MM.1S (cell line): ENCODE measurements around the gene SRSF8.
"Not testable (repeated sequence)": the region's sequence is repeated elsewhere in the genome, so short reads cannot be mapped to it uniquely, and the experiment has no call there.

Source experiments
- DNase-seq: peaks from one replicate; pipeline ENCODE4 v3.0.0-alpha.2; 2015
- H2AFZ ChIP-seq: fragments of 300-600 bp; sonication (generic); 2 replicates; pipeline ENCODE4 v1.6.0; 2016; ENCODE audit warnings: antibody characterized with exemption, low read length
- H3F3A ChIP-seq: fragments of 300-600 bp; sonication (generic); 2 replicates; pipeline ENCODE4 v1.6.1; 2016; ENCODE audit warnings: mild to moderate bottlenecking, antibody characterized with exemption, low read length, moderate library complexity, mixed read lengths; ENCODE audit not compliant: insufficient read depth
- H3K27ac ChIP-seq: fragments of 300-600 bp; sonication (generic); 2 replicates; pipeline ENCODE4 v1.5.1; 2016; ENCODE audit warnings: mild to moderate bottlenecking, low read length
- H3K27me3 ChIP-seq: fragments of 300-600 bp; sonication (generic); replicated peaks from 2 replicates; pipeline ENCODE4 v1.6.0; 2016; ENCODE audit warnings: low read length; ENCODE audit not compliant: insufficient read depth
- H3K36me3 ChIP-seq: fragments of 300-600 bp; sonication (generic); replicated peaks from 2 replicates; pipeline ENCODE4 v1.6.1; 2016; ENCODE audit warnings: mild to moderate bottlenecking, low read length, mixed read lengths; ENCODE audit not compliant: insufficient read depth
- H3K4me1 ChIP-seq: fragments of 300-600 bp; sonication (generic); 2 replicates; pipeline ENCODE4 v1.6.1; 2016; ENCODE audit warnings: low read length, mixed read lengths
- H3K4me2 ChIP-seq: fragments of 300-600 bp; sonication (generic); 2 replicates; pipeline ENCODE4 v1.6.0; 2016; ENCODE audit warnings: low read depth, low read length
- H3K4me3 ChIP-seq: fragments of 300-600 bp; sonication (generic); 2 replicates; pipeline ENCODE4 v1.5.1; 2016; ENCODE audit warnings: low read length, mixed read lengths
- H3K79me2 ChIP-seq: fragments of 300-600 bp; sonication (generic); 2 replicates; pipeline ENCODE4 v1.6.1; 2016; ENCODE audit warnings: mixed run types, low read length, mixed read lengths
- H3K9ac ChIP-seq: fragments of 300-600 bp; sonication (generic); 2 replicates; pipeline ENCODE4 v1.6.1; 2016; ENCODE audit warnings: low read length, mixed read lengths
- H3K9me2 ChIP-seq: fragments of 300-600 bp; sonication (generic); replicated peaks from 2 replicates; pipeline ENCODE4 v1.6.1; 2016; ENCODE audit warnings: mild to moderate bottlenecking, low read length, mixed read lengths; ENCODE audit not compliant: insufficient read depth
- H3K9me3 ChIP-seq: fragments of 300-600 bp; sonication (generic); replicated peaks from 2 replicates; pipeline ENCODE4 v1.6.1; 2016; ENCODE audit warnings: mild to moderate bottlenecking, low read length, mixed read lengths; ENCODE audit not compliant: insufficient read depth
- H4K20me1 ChIP-seq: fragments of 300-600 bp; sonication (generic); 2 replicates; pipeline ENCODE4 v1.6.1; 2016; ENCODE audit warnings: mild to moderate bottlenecking, low read length, moderate library complexity, mixed read lengths; ENCODE audit not compliant: insufficient read depth
- CTCF ChIP-seq: fragments of 300-600 bp; sonication (generic); IDR thresholded peaks from 2 replicates; pipeline ENCODE4 v1.5.1; 2016; ENCODE audit warnings: antibody characterized with exemption, low read length, mixed read lengths
- EZH2 ChIP-seq: fragments of 300-600 bp; sonication (generic); optimal IDR thresholded peaks from 2 replicates; pipeline ENCODE3; 2017; ENCODE audit warnings: low read depth, mild to moderate bottlenecking, antibody characterized with exemption, low read length, mixed read lengths
- EZH2phosphoT487 ChIP-seq: fragments of 300-600 bp; sonication (generic); IDR thresholded peaks from 2 replicates; pipeline ENCODE4 v1.6.1; 2018; ENCODE audit warnings: antibody characterized with exemption, low read length

The SRSF8 gene

DNA sequence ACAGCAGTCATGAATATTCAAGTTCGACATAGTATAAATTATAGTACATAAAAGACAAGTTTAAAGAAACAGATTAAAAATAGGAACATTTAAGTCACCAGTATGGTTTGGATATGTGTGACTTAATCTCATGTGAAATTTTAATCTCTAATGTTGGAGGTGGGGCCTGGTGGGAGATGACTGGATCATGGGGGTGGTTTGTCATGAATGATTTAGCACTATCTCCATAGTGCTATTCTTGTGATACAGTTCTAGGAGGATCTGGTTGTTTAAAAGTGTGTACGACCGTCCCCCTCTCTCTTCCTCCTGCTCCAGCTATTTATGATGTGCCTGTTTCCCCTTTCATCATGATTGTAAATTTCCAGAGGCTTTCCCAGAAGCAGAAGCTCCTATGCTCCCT is 38.4 kb upstream of the SRSF8 start:
- Histone ChIP-seq H3K36me3 (no peaks in the 10 kb centered on the region), H2AFZ (no peak overlapping the region), H4K20me1 (no peaks in the 10 kb centered on the region), H3K27me3 (no peaks in the 10 kb centered on the region), H3K9me3 (no peaks in the 10 kb centered on the region), H3K4me2 (no peak overlapping the region), H3K4me3 (no peak overlapping the region), H3K9ac (no peak overlapping the region), H3K4me1 (no peaks in the 10 kb centered on the region), H3F3A (no peaks in the 10 kb centered on the region), H3K27ac (no peak overlapping the region), H3K79me2 (no peaks in the 10 kb centered on the region), H3K9me2 (no peaks in the 10 kb centered on the region)
- TF ChIP-seq EZH2 (no peak), CTCF (no peak), EZH2phosphoT487 (no peak)
- no peak for DNase-seq

DNA sequence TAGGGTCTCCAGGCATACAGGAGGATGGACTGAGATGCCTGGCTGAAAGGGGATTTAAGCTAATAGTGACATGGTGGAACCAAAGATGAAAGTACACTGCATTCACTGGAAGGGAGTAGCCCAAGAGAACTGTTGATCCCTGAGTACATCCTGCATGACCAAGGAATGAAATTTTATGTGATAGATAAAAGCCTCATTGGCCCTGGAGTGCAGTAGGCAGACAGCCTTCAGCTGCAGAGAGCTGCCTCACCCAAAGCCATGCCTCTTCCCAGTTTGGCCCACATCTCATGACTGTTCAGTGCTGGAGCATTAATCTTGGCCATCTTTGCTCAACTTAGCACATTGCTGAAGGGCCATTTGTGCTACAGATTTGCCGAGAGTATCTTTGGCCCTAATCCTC is 33.7 kb upstream of the SRSF8 start:
- H4K20me1 ChIP-seq, result no peaks in the 10 kb centered on the region
- H3K4me3 ChIP-seq, result no peak overlapping the region
- no peak overlapping the region for H3K9ac ChIP-seq
- H3K9me2 ChIP-seq, result no peaks in the 10 kb centered on the region
- no peak overlapping the region for H3K4me2 ChIP-seq
- no peak overlapping the region for H2AFZ ChIP-seq
- H3K27me3 ChIP-seq, result no peaks in the 10 kb centered on the region
- no peak overlapping the region for H3K27ac ChIP-seq
- no peaks in the 10 kb centered on the region for H3K9me3 ChIP-seq
- no peaks in the 10 kb centered on the region for H3K79me2 ChIP-seq
- H3F3A ChIP-seq, result no peaks in the 10 kb centered on the region
- no peaks in the 10 kb centered on the region for H3K36me3 ChIP-seq
- H3K4me1 ChIP-seq, result no peaks in the 10 kb centered on the region
- TF ChIP-seq EZH2phosphoT487 (no peak), CTCF (no peak), EZH2 (no peak)
- DNase-seq, result no peak

GRCh38 chr11:95035316-95035715 is 31.4 kb upstream of the SRSF8 start:
- H3K4me1 ChIP-seq, result no peaks in the 10 kb centered on the region
- H3K27me3 ChIP-seq, result no peaks in the 10 kb centered on the region
- no peak overlapping the region for H3K9ac ChIP-seq
- H3K4me3 ChIP-seq, result no peak overlapping the region
- DNase-seq, result no peak
- H3K9me2 ChIP-seq, result no peaks in the 10 kb centered on the region
- H3K4me2 ChIP-seq, result no peak overlapping the region
- H3K36me3 ChIP-seq, result no peaks in the 10 kb centered on the region
- TF ChIP-seq CTCF, result no peak
- no peak for TF ChIP-seq EZH2
- TF ChIP-seq EZH2phosphoT487, result no peak
- H2AFZ ChIP-seq, result no peak overlapping the region
- no peaks in the 10 kb centered on the region for H3K9me3 ChIP-seq
- no peaks in the 10 kb centered on the region for H4K20me1 ChIP-seq
- no peaks in the 10 kb centered on the region for H3F3A ChIP-seq
- H3K79me2 ChIP-seq, result no peaks in the 10 kb centered on the region
- H3K27ac ChIP-seq, result no peak overlapping the region

- not testable (repeated sequence) for DNase-seq, H3K36me3 ChIP-seq, H3K9me2 ChIP-seq, H3K4me2 ChIP-seq, H3K9me3 ChIP-seq, H3K27me3 ChIP-seq, H3K4me3 ChIP-seq, H3K79me2 ChIP-seq, H3K27ac ChIP-seq, H3F3A ChIP-seq, H3K9ac ChIP-seq, H3K4me1 ChIP-seq, H4K20me1 ChIP-seq, H2AFZ ChIP-seq
Observed at GRCh38 chr11:95037356-95038035, 29.2 kb upstream of the SRSF8 start.
